KOPT-K1 (cell line): Measurements from ENCODE around the gene NELL1.

Experiments used
- H3K27ac ChIP-seq: fragments of 200-600 bp; sonication (generic); 2 replicates; pipeline ENCODE4 v1.5.1; 2016; ENCODE audit warnings: antibody characterized with exemption, mild to moderate bottlenecking, low read depth, low read length; ENCODE audit not compliant: poor library complexity, severe bottlenecking
- H3K36me3 ChIP-seq: fragments of 200-600 bp; sonication (generic); 2 replicates; pipeline ENCODE4 v1.5.1; 2017; ENCODE audit warnings: antibody characterized with exemption, mild to moderate bottlenecking, low read length, moderate library complexity; ENCODE audit not compliant: insufficient read depth
- H3K9me3 ChIP-seq: fragments of 200-600 bp; sonication (generic); 2 replicates; pipeline ENCODE4 v1.5.1; 2017; ENCODE audit warnings: antibody characterized with exemption, low read length, mild to moderate bottlenecking; ENCODE audit not compliant: insufficient read depth, poor library complexity, severe bottlenecking

Gene NELL1

DNA sequence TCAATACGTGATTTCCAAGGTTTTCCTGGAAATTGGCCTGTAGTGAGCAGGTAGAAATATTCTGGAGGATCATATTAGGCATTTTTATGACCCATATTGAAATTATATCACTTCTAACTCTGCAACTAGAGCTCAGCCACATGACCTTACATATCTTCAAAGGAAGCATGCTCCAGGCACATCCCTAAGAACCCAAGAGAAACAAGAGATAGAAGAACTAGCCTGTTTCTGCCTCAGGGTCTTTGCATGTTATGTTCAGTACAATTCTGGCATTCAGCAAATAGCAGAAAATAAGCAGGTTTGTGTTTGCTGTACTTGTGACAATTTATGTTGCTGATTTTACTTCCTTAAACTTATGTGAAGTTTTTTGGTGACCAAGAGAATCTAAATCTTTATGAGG lies 859.8 kb downstream of the NELL1 start:
- H3K36me3 ChIP-seq: no peaks in the 10 kb centered on the region
- H3K27ac ChIP-seq: no peak overlapping the region
- no peaks in the 10 kb centered on the region for H3K9me3 ChIP-seq

DNA sequence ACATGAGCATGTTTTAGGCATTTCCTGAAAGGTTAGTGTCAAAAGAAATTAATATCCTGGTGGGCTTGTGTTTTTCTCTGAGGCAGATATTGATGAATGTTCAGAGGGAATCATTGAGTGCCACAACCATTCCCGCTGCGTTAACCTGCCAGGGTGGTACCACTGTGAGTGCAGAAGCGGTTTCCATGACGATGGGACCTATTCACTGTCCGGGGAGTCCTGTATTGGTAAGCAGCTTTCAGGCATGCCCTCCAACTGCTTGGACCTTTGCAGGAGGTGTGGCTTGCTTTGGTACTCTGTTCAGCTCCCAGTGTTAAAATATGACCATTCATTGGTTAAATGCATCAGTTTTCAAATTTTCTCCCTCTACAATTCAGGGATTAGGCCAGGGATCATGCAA lies 864.9 kb downstream of the NELL1 start:
- H3K9me3 ChIP-seq: no peaks in the 10 kb centered on the region
- no peak overlapping the region for H3K27ac ChIP-seq

DNA sequence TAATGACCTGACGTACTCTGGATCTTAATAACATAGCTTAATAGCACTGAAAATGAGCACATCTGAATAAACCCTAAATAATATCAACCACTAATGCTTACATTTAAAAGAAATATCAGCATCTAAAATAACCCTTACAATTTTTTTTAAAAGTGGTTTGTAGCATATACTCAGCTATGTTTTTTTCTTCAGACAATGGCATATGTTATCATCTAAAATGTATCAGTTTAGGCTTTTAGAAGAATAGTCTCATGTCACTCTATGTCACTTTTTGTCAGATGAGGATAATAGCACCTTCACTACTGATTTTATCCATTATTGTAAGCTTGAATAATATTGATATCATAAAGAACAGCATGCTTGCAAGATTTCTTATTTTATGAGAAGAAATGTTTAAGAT lies 868.6 kb downstream of the NELL1 start:
- Histone ChIP-seq H3K9me3 (peaks cover 4% of the 10 kb centered on the region), H3K36me3 (no peaks in the 10 kb centered on the region)

More for the DNA sequence above, 864.9 kb downstream of the NELL1 start:
- H3K36me3 ChIP-seq: no peaks in the 10 kb centered on the region

DNA sequence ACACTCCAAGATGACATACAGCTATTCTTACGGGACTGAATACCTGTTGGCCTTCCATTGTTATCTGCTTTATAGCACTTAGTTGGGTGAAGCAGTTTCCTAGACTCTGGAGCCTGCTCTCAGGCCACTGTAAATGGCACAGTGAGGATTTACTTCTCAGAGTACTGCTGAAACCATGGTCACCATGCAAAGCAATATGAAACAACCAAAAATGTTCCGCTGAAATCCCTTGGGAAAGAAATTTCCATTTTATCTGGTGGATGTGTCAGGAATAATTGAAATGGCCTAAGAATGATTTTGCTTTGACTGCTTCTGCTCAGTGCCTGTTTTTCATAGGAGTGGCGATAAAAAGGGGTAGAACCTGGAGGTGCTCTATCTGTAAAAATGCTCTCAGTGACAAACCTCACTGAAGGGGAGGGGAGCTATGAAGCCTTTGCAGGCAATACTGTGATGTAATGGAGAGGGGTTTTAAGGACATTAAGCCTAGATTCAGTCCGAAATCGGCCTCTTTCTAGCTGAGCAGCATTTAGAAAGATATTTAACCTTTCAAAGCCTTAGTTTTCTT lies 871.9 kb downstream of the NELL1 start:
- Histone ChIP-seq H3K27ac (no peak overlapping the region), H3K9me3 (peaks cover 4% of the 10 kb centered on the region), H3K36me3 (no peaks in the 10 kb centered on the region)

More for the DNA sequence above, 868.6 kb downstream of the NELL1 start:
- H3K27ac ChIP-seq: no peak overlapping the region

DNA sequence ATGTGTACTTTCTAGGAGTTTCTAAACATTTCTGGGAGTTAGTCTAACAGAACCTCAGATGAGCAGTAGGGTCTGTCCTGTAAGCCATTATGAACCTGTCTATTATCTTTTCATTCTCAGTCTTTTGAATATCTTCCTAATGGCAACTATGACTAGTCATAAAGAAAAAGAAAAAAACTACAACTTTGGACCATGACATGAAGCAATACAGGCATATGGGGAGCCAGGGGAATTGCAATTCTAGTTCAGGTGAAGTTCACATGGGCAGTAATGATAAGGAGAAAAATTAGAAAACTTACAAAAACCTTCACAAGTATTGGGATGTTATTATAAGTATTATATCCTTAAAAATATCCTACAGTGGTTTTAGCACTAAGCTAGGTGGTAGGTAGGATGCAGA lies 874.5 kb downstream of the NELL1 start:
- Histone ChIP-seq H3K27ac (no peak overlapping the region), H3K36me3 (no peaks in the 10 kb centered on the region), H3K9me3 (peaks cover 4% of the 10 kb centered on the region)

DNA sequence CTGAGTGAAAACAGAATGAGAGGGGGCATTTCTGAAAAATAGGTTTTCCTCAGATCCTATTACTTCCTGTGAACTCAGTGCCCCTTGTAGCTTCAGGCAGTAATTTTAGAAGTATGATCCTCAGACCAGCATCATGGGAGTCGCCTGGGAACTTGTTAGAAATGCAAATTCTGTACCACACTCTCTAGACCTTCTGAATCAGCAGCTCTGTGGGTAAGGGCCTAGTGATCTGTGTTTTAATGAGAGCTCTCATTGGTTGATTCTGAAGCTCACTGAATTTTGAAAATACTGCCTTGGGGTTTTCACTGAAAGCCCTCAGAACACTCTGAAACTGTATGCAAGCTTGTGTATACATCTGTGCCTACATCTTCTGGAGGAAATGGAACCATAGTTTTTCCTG lies 876.3 kb downstream of the NELL1 start:
- H3K9me3 ChIP-seq: peaks cover 4% of the 10 kb centered on the region
- no peak overlapping the region for H3K27ac ChIP-seq
- H3K36me3 ChIP-seq: no peaks in the 10 kb centered on the region

DNA sequence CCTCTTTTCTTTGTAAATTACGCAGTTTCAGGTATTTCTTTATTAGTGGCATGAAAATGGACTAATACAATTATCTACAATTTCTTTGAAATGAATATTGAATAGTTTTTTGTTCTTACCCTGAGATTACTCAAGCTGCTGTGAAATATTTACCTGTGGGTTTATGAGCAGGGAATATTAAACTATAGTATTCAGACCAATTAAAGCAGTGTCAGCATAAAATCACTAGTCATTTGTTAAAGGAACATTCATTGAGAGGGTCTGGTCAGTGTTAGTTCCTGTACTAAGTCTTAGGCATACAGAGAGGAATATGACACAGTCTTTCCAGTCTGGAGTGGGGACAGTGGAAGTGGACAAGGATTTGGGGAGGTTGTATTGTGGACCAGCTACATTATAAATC lies 877.3 kb downstream of the NELL1 start:
- no peaks in the 10 kb centered on the region for H3K36me3 ChIP-seq
- no peak overlapping the region for H3K27ac ChIP-seq

DNA sequence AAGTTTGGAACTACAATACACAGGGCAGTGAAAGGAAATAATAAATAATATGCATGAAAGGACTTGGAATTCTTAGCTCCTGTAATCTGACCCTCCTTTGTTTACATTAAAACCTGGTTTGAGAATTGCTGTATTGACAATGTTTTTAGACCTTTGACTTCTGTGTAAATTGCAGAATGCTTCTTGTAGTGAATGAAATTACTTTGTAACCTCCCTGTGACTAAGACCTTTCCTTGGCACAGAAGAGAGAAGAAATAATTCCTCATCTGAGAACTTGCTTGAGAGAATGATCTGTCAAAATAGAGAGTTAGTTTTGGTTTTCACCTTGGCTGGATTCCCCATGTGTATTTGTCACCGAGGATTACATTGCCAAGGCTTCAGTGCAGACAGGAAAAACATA lies 883.5 kb downstream of the NELL1 start:
- Histone ChIP-seq H3K9me3 (no peaks in the 10 kb centered on the region), H3K36me3 (no peaks in the 10 kb centered on the region), H3K27ac (no peak overlapping the region)

More for the DNA sequence above, 877.3 kb downstream of the NELL1 start:
- no peaks in the 10 kb centered on the region for H3K9me3 ChIP-seq

DNA sequence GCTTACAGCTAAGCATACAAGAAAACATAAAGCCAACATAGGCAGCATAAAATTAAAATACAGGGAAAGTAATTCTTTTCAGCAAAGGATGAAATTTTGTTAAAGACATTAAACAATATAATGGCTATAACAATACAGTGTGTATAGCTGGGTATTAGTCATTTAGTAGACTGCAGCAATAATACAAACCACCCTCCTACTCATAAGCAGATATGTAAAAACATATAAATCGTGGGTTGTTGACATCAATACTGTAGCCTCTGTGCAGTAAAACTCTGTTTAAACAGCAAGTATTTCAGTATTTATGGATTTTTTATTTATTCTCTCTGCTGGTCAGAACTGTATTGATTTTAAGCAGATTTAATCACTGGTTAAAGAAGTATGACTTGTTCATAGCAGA lies 884.4 kb downstream of the NELL1 start:
- Histone ChIP-seq H3K9me3 (no peaks in the 10 kb centered on the region), H3K36me3 (no peaks in the 10 kb centered on the region), H3K27ac (no peak overlapping the region)

DNA sequence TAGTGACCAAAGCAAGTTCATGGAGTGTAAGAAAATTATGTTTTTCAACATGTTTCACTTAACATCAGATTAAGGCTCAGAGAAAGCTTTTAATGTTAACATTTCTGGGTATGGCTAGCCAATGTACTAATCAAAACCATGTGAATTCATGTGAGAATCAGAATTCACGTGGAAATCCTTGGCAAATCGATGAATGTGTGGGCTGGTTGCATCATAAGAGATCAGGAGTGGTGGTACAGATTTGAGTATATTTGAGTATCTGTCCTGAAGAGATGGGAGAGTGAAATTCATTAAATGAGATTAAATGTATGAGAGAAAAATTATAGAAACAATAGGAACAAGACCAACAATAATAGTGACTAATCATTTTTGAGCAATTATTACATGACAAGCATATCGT lies 884.9 kb downstream of the NELL1 start:
- H3K36me3 ChIP-seq: no peaks in the 10 kb centered on the region
- H3K9me3 ChIP-seq: no peaks in the 10 kb centered on the region
- H3K27ac ChIP-seq: no peak overlapping the region

DNA sequence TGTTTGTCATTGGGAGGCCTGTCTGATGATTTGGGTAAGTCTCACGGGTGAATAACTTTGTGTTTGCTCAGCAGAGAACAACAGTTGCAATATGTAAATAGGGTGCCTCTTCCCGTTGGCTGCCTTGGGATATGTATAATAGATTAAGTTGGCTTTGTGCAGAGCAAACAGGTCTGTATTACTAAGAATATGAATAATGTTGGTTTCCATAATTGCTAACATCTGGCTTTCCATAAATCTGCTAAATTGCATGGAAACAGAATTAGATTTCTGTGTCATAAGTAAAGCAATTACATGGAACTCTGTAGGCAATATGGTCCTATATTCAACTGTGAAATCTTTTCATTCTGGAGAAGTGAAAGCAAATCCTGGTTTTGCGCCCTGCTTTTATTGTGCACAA lies 887.5 kb downstream of the NELL1 start:
- Histone ChIP-seq H3K27ac (no peak overlapping the region), H3K9me3 (no peaks in the 10 kb centered on the region), H3K36me3 (no peaks in the 10 kb centered on the region)

DNA sequence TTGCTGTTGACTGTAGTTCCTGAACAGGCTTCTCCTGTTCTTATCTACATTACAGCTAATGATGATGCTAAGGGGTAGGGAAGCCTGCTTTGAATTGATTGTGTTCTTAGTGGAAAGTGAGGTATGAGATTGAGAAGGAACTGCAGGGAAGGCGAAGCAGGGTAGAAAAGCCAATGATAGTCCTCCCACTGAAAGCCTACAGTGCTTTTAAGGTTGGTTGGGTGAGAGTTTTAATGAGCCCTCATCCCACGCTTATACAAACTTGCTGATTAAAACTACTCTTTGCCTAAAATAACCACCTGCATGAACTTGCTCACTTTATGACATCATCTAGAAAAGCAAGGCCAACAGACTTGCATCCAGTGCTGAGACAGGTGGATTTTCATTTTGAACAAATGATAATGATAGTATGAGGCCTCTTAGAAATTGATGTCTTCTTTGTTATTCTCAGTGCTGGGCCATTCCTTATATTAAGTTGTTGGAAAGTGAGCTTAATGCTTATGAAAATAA lies 891.1 kb downstream of the NELL1 start:
- Histone ChIP-seq H3K27ac (no peak overlapping the region), H3K9me3 (no peaks in the 10 kb centered on the region), H3K36me3 (no peaks in the 10 kb centered on the region)

DNA sequence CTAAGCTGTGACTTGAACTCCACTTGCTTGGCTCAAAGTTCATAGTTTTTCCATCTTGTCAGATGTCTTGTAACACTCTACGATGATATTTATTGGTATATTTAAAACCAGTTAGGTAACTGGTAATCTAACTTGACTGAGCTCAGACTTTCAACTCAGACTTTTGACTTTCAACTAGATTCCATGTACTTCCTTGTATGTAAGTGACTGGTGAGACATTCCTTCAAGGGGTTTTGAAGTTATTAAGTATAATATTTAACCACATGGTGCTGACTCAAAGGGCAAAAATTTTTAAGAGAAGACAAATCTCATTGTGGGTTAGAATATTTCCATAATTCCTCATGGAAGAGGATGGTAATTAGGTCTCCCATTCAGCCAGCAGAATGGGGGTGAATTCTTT lies 892.2 kb downstream of the NELL1 start:
- Histone ChIP-seq H3K36me3 (no peaks in the 10 kb centered on the region), H3K9me3 (no peaks in the 10 kb centered on the region), H3K27ac (no peak overlapping the region)

DNA sequence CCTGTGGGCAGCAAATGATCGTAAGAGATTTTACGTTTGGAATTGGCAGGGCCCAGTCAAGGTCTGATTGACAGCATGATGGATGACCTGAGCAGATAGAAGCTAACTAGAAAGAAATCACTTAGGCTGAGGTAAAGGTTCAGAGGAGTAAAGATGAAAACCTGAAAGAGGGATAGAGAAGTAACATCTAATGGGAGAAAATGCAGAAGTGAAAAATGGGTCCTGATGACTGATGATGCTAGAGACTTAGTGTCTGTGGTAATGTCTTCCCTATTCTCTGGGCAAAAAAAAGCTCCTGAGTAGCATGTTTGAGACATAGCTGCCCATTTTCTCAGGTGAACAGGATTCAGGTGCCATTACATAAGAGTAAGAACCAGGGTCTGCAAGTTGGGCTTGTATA lies 894.7 kb downstream of the NELL1 start:
- H3K36me3 ChIP-seq: no peaks in the 10 kb centered on the region
- no peaks in the 10 kb centered on the region for H3K9me3 ChIP-seq
- no peak overlapping the region for H3K27ac ChIP-seq

DNA sequence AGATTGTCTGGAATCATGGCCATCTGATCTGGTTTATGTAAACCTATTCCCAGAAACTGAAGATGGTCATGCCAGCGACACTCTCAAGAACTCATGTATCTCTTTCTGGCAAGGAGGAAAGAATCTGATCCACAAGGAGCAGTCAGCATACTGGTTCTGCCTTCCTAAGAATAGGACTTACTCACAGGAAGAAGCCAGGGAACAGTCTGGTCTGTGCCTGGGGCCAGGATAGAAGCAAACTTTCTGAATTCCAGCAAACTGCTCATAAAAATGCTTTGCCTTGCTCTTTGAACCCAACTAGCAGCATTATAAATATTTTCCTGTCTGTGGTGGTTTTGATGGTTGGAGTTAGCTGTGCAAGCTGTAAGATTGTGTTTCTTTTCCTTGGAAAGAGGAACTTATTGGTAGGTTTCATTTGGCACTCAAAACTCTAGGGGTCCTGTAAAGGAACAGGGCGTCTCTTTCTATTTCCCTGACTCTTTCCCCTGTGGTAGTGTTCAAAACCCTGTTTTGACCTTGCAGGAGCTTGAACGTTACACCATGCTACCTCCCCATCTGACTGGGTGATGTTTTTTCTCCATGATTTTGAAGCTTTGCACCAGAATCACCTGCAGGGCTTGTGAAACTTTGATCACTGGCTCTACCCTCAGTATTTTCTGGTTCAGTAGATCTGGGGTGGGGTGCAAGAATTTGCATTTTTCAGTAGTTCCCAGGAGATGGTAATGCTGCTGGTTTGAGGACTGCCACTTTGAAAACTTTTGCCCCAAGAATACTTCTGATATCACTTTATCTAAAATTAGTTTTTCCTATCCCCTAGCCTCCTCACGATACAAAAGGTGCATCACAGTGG lies 895.7 kb downstream of the NELL1 start:
- no peaks in the 10 kb centered on the region for H3K36me3 ChIP-seq
- H3K9me3 ChIP-seq: no peaks in the 10 kb centered on the region
- H3K27ac ChIP-seq: no peak overlapping the region
